NCI-H446 treated with DMSO at 0.1 percent for 48 hours (cell line): ENCODE results near the gene GTF2IRD2.
"Not testable (repeated sequence)": the region's sequence is repeated elsewhere in the genome, so short reads cannot be mapped to it uniquely, and the experiment has no call there.

ENCODE experiments used
- DNase-seq: peaks from one replicate; lab custom pipeline; 2025; lab: John Stamatoyannopoulos, UW

Gene GTF2IRD2

GRCh38 chr7:74850833-74851721 lies at the start of gene GTF2IRD2:
Gene GTF2IRD2, minus strand, starts transcription at chr7:74851605. Its CDS starts 15,227 bp downstream, at chr7:74836378.
- DNase-seq, result not testable (repeated sequence)

- DNase-seq, result peak; percentile 15
Observed at GRCh38 chr7:74890158-74891123, 39.0 kb upstream of the GTF2IRD2 start.

GRCh38 chr7:74889518-74890129 lies 38.2 kb upstream of the GTF2IRD2 start:
- not testable (repeated sequence) for DNase-seq

- not testable (repeated sequence) for DNase-seq
Observed at GRCh38 chr7:74885295-74885694, 33.9 kb upstream of the GTF2IRD2 start.

GRCh38 chr7:74882110-74882509 lies 30.7 kb upstream of the GTF2IRD2 start:
- DNase-seq, result not testable (repeated sequence)

GRCh38 chr7:74874748-74875512 lies 23.5 kb upstream of the GTF2IRD2 start:
- DNase-seq, result not testable (repeated sequence)

GRCh38 chr7:74874104-74874747 lies 22.8 kb upstream of the GTF2IRD2 start:
- not testable (repeated sequence) for DNase-seq

GRCh38 chr7:74872542-74872941 lies 21.1 kb upstream of the GTF2IRD2 start:
- not testable (repeated sequence) for DNase-seq

GRCh38 chr7:74865777-74866176 lies 14.4 kb upstream of the GTF2IRD2 start:
- not testable (repeated sequence) for DNase-seq

- DNase-seq, result not testable (repeated sequence)
Observed at GRCh38 chr7:74849853-74850252, 1.6 kb downstream of the GTF2IRD2 start.

- not testable (repeated sequence) for DNase-seq
Observed at GRCh38 chr7:74830411-74830810, 21.0 kb downstream of the GTF2IRD2 start.

- DNase-seq, result not testable (repeated sequence)
Observed at GRCh38 chr7:74829959-74830358, 21.4 kb downstream of the GTF2IRD2 start.

GRCh38 chr7:74821259-74821658 lies 30.1 kb downstream of the GTF2IRD2 start:
- not testable (repeated sequence) for DNase-seq

- not testable (repeated sequence) for DNase-seq
Observed at GRCh38 chr7:74820146-74820805, 31.1 kb downstream of the GTF2IRD2 start.

- DNase-seq, result not testable (repeated sequence)
Observed at GRCh38 chr7:74815882-74816281, 35.5 kb downstream of the GTF2IRD2 start.

- DNase-seq, result not testable (repeated sequence)
Observed at GRCh38 chr7:74798644-74799043, 52.8 kb downstream of the GTF2IRD2 start.

GRCh38 chr7:74797848-74798622 lies 53.4 kb downstream of the GTF2IRD2 start:
- not testable (repeated sequence) for DNase-seq

- not testable (repeated sequence) for DNase-seq
Observed at GRCh38 chr7:74789200-74789736, 62.1 kb downstream of the GTF2IRD2 start.
